GM12892 (cell line): ENCODE measurements around the gene ANKRD13A.
"Not testable (repeated sequence)": the region's sequence is repeated elsewhere in the genome, so short reads cannot be mapped to it uniquely, and the experiment has no call there.

ENCODE experiments used
- DNase-seq: peaks from one replicate; pipeline ENCODE4 v3.0.0; 2011; ENCODE audit not compliant: insufficient read length
- FAIRE-seq: peaks from 2 replicates; lab custom pipeline; 2011; peaks lifted over from hg19 to GRCh38; lab: Jason Lieb, UNC
- POLR2A ChIP-seq: IDR thresholded peaks from 2 replicates; pipeline ENCODE4 v1.6.1; 2011; ENCODE audit warnings: low read depth, low read length, control low read depth
- POLR2AphosphoS5 ChIP-seq: IDR thresholded peaks from 2 replicates; pipeline ENCODE4 v1.6.1; 2011; ENCODE audit warnings: low read depth, low read length, control low read depth
- TAF1 ChIP-seq: IDR thresholded peaks from 2 replicates; pipeline ENCODE4 v1.6.1; 2011; ENCODE audit warnings: low read depth, mild to moderate bottlenecking, control low read depth, low read length, borderline replicate concordance

Gene ANKRD13A

GRCh38 chr12:109999649-109999971, 380 bp downstream of the ANKRD13A start:
- TF ChIP-seq POLR2AphosphoS5 (no peak), POLR2A (no peak), TAF1 (no peak)
- no peak for DNase-seq
- no peak for FAIRE-seq

- TF ChIP-seq POLR2A (no peak), POLR2AphosphoS5 (no peak), TAF1 (no peak)
- no peak for FAIRE-seq
Observed at GRCh38 chr12:109999983-110000505, 814 bp downstream of the ANKRD13A start.

GRCh38 chr12:110001596-110001995, 2.4 kb downstream of the ANKRD13A start:
- FAIRE-seq (no peak), DNase-seq (no peak)
- TF ChIP-seq TAF1, result no peak
- no peak for TF ChIP-seq POLR2A
- no peak for TF ChIP-seq POLR2AphosphoS5

More at GRCh38 chr12:109999983-110000505, 814 bp downstream of the ANKRD13A start:
- no peak for DNase-seq

DNA sequence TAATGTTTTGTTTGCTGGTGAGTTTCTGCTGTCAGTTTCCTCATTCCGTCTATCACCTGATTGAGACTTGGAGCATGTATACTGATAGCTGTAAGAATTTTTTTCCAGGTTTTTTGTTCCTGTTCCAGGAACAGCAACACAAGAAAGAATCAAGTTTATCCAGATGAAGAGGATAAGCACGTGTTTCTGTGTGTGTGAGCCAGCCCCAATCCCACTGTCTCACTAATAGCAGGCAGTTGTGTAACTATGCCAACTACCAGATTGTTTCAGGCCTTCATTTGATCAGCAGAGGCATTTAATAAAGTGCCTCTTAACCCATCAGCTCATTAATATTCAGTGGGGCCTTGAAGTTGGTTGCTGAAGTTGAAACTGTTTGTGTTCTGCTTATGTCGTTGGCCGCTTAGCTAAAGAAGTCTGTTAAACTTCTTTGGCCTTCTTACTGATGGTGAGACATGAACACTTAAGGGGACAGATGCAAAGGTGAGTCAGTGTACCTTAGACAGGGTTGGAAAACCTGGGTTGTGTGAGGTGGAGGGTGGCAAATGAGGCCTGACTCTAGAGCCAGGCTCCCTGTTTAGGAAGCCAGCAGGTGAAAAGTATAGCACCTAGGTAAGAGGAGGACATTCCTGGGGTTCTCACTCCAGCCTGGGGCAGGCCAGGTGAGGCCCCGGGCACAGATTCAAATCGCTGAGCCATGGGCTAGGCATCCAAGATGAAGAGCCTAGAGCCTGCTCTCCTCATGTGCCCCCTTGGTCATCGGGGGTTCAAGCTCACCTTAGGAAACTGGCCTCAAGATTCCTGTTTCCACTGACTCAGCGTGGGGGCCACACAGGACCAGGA, 3.7 kb downstream of the ANKRD13A start:
- no peak for FAIRE-seq
- no peak for TF ChIP-seq TAF1
- no peak for TF ChIP-seq POLR2A
- no peak for TF ChIP-seq POLR2AphosphoS5

DNA sequence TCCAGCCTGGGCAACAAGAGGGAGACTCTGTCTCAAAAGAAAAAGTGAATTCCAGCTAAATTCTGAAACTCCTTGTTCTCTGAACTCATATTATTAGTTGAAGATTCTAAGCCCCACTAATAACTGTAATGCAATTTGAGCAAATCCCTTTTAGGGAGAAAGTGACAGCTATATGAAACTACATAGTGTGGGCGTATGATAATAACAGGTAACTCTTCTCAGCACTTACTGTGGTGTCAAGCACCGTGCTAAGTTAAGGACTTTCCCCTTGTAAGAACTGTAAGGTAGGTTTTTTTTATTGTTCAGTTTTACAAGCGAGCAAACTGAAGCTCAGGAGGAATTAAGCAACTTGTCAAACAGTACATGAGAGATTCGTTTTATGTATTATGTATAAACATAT, 5.4 kb downstream of the ANKRD13A start:
- TF ChIP-seq TAF1 (no peak), POLR2A (no peak), POLR2AphosphoS5 (no peak)
- DNase-seq (no peak), FAIRE-seq (peak; percentile 73)

More for the DNA sequence above, 3.7 kb downstream of the ANKRD13A start:
- DNase-seq, result no peak

- no peak for FAIRE-seq
Observed at GRCh38 chr12:110005319-110005973, 6.2 kb downstream of the ANKRD13A start.

DNA sequence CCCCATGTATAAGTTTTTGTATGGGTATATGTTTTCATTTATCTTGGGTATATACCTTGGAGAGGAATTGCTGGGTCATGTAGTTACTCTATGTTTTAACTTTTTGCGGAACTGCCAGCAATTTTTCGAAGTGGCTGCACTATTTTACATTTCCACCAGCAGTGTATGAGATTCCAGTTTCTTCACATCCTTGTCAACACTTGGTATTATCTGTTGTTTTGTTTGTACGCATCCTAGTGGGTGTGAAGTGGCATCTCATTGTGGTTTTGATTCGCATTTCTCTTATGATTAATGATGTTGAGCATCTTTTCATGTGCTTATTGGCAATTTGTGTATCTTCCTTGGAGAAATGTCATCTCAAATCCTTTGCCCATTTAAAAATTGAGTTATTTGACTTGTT, 6.9 kb downstream of the ANKRD13A start:
- DNase-seq, result no peak
- TF ChIP-seq POLR2A, result no peak
- no peak for TF ChIP-seq POLR2AphosphoS5
- TF ChIP-seq TAF1, result no peak
- FAIRE-seq, result no peak

More at GRCh38 chr12:110005319-110005973, 6.2 kb downstream of the ANKRD13A start:
- TF ChIP-seq POLR2A (no peak), POLR2AphosphoS5 (no peak), TAF1 (no peak)
- no peak for DNase-seq

DNA sequence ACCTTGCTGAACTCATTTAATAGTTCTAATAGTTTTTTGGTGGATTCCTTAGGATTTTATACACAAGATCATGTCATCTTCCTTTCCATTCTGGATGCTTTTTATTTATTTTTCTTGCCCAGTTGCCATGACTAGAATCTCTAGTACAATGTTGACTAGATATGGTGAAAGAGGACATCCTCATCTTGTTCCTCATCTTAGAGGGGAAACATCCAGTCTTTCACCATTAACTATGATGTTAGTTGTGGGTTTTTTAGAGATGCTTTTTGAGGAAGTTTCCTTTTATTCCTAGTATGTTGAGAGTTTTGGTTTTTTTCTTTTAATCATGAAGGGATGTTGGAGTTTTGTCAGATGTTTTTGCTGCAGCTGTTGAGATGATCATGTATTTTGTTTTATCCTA, 8.7 kb downstream of the ANKRD13A start:
- FAIRE-seq, result no peak
- TF ChIP-seq POLR2AphosphoS5 (no peak), POLR2A (no peak), TAF1 (no peak)
- no peak for DNase-seq

GRCh38 chr12:110008681-110009398, 9.6 kb downstream of the ANKRD13A start:
- not testable (repeated sequence) for DNase-seq, FAIRE-seq

DNA sequence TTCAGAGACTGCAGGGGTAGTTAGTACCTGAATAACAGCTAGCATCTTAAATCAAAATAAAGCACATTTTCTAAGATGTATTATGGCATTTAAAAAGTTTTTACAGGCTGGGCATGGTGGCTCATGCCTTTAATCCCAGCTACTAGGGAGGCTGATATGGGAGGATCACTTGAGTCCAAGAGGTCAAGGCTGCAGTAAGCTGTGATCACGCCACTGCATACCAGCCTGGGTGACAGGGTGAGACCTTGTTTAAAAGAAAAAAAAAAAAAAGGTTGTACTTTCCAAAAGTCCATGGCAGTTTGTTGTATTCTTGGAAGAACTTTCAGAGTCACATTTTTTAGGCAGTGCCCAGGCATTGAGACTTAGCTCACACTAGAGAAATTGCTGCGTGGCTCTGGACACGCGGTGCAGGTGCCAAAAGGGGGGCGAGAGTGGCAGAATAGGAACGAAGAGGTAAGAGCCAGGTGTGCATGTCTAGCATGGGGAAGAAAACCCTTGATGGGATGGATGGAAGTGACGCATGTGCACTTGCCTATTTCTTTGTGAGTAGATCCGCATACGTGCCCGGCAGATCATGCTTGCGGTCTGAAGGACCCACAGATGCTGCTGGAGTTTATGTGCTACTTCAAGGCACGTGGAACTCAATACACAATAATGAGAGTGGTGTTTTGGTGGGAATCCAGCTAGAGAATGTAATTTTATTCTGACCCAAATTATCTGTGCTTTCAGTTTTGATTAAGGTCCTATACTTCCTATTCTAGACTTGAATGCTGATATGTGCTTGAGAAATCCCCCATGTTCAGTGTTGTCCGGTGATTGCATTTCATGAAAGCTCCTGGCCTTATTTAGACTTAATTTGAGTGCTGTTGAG, 11.9 kb downstream of the ANKRD13A start:
- no peak for DNase-seq

DNA sequence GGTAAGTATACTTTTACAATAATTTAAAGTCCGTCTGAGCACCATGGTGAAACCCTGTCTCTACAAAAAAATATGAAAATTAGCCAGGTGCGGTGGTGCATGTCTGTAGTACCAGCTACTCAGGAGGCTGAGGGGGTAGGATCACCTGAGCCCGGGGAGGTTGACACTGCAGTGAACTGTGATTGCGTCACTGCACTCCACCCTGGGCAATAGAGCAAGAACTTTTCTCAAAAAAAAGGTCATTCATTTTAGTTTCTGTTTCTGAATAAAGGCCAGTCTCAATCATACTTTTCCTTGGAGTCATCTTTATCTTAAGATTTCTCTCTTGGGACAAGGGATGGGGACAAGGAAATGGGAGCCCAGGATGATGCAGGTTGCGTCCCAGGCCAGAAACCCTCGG, 12.9 kb downstream of the ANKRD13A start:
- no peak for DNase-seq
- no peak for TF ChIP-seq POLR2AphosphoS5
- no peak for TF ChIP-seq POLR2A
- TF ChIP-seq TAF1, result no peak
- FAIRE-seq, result peak; percentile 86

More for the DNA sequence above, 11.9 kb downstream of the ANKRD13A start:
- peak; percentile 69 for FAIRE-seq
- 0 out of 2 replicates have a peak, but pooled peaks have one; percentile 31 for TF ChIP-seq POLR2AphosphoS5
- TF ChIP-seq POLR2A, result peak; percentile 54
- no peak for TF ChIP-seq TAF1
